Endothelial cell of umbilical vein (primary cell): ENCODE results near the gene ASPSCR1. TPM values are rescaled to one million over a fixed set of nuclear protein-coding genes. Genes with fewer than 3 reads are reported as not detected.

Experiments
- BruUV-seq: library from RNA; stranded (reverse); fragments of 400-500 nt; replicated peaks from 2 replicates; lab custom pipeline; 2021; lab: Mats Ljungman, UMichigan
- CTCF ChIA-PET: fragments of 300-600, 350-600 bp; sonication (Branson Sonifier 250); formaldehyde crosslinking; loops from one replicate; lab custom pipeline; 2021; ENCODE audit warnings: antibody characterized with exemption, inconsistent platforms; lab: Charles Lee
- POLR2A ChIA-PET: fragments of 300-600, 350-600 bp; sonication (Branson Sonifier 250); formaldehyde crosslinking; loops from one replicate; lab custom pipeline; 2021; ENCODE audit warnings: antibody characterized with exemption, inconsistent platforms; lab: Charles Lee
- DNase-seq: peaks from one replicate; pipeline ENCODE4 v3.0.0-alpha.2; 2011; ENCODE audit warnings: low read depth, low spot score
- FAIRE-seq: peaks from 2 replicates; lab custom pipeline; 2011; peaks lifted over from hg19 to GRCh38; lab: Jason Lieb, UNC
- H2AFZ ChIP-seq: 2 replicates; pipeline ENCODE4 v1.6.0; 2012; ENCODE audit warnings: low read depth, low read length, control low read depth, inconsistent platforms
- H3K27ac ChIP-seq: 2 replicates; pipeline ENCODE4 v1.5.1; 2011; ENCODE audit warnings: low read depth, mild to moderate bottlenecking, control low read depth, low read length, moderate library complexity; ENCODE audit not compliant: insufficient read depth
- H3K27me3 ChIP-seq, 2 experiments: 2 replicates each; pipeline versions ENCODE4 v1.6.0 to v1.6.1; 2011; ENCODE audit warnings: low read length in 2 of 2, mixed read lengths in 1 of 2; ENCODE audit not compliant: control insufficient read depth in 2 of 2, insufficient read depth in 2 of 2
- H3K36me3 ChIP-seq, 2 experiments: 2 replicates in 1 of 2; 3 replicates in 1 of 2; pipeline ENCODE4 v1.5.1; 2011; ENCODE audit warnings: low read length in 2 of 2, mild to moderate bottlenecking in 1 of 2, moderate library complexity in 1 of 2; ENCODE audit not compliant: control insufficient read depth in 2 of 2, insufficient read depth in 2 of 2; ENCODE audit errors: extremely low read depth in 1 of 2
- H3K4me1 ChIP-seq: 3 replicates; pipeline ENCODE4 v1.5.1; 2011; ENCODE audit warnings: mild to moderate bottlenecking, low read length; ENCODE audit not compliant: control insufficient read depth, insufficient read depth; ENCODE audit errors: extremely low read depth
- H3K4me2 ChIP-seq: 2 replicates; pipeline ENCODE4 v1.6.1; 2011; ENCODE audit warnings: low read length, control low read depth, mixed read lengths; ENCODE audit not compliant: insufficient read depth
- H3K4me3 ChIP-seq, 3 experiments: fragments of 200-600 bp in 1 of 3; sonication (generic), shearing (Covaris generic) in 1 of 3; replicated peaks in 1 of 3; 2 replicates each; pipeline ENCODE4 v1.5.1; 2011 to 2016; ENCODE audit warnings: control low read depth in 3 of 3, low read length in 3 of 3, mild to moderate bottlenecking in 2 of 3, inconsistent platforms in 1 of 3, low read depth in 1 of 3, moderate library complexity in 1 of 3; ENCODE audit not compliant: insufficient read depth in 1 of 3
- H3K79me2 ChIP-seq: 2 replicates; pipeline ENCODE4 v1.6.0; 2012; ENCODE audit warnings: low read length, inconsistent platforms; ENCODE audit not compliant: control insufficient read depth, insufficient read depth
- H3K9ac ChIP-seq: replicated peaks from 2 replicates; pipeline ENCODE3; 2011; ENCODE audit warnings: low read length, control low read depth; ENCODE audit not compliant: insufficient read depth; ENCODE audit errors: extremely low read depth
- H3K9me1 ChIP-seq: replicated peaks from 3 replicates; pipeline ENCODE4 v1.6.0; 2011; ENCODE audit warnings: mild to moderate bottlenecking, low read length; ENCODE audit not compliant: control insufficient read depth, insufficient read depth; ENCODE audit errors: extremely low read depth
- H3K9me3 ChIP-seq: replicated peaks from 2 replicates; pipeline ENCODE4 v1.5.1; 2012; ENCODE audit warnings: low read length, inconsistent platforms; ENCODE audit not compliant: control insufficient read depth, insufficient read depth
- H4K20me1 ChIP-seq: replicated peaks from 2 replicates; pipeline ENCODE3; 2011; ENCODE audit warnings: mild to moderate bottlenecking, low read length; ENCODE audit not compliant: control insufficient read depth, insufficient read depth; ENCODE audit errors: extremely low read depth
- EZH2 ChIP-seq: IDR thresholded peaks from 2 replicates; pipeline ENCODE4 v1.6.1; 2012; ENCODE audit warnings: borderline replicate concordance, low read depth, mild to moderate bottlenecking, moderate library complexity, low read length, inconsistent platforms; ENCODE audit not compliant: severe bottlenecking
- FOS ChIP-seq: IDR thresholded peaks from 2 replicates; pipeline ENCODE4 v1.6.1; 2011; ENCODE audit warnings: mild to moderate bottlenecking, low read length, moderate library complexity, borderline replicate concordance; ENCODE audit not compliant: insufficient read depth
- JUN ChIP-seq: IDR thresholded peaks from 2 replicates; pipeline ENCODE4 v1.6.1; 2011; ENCODE audit warnings: borderline replicate concordance, low read depth; ENCODE audit not compliant: insufficient read length, insufficient read depth
- POLR2A ChIP-seq: IDR thresholded peaks from 2 replicates; pipeline ENCODE4 v1.6.1; 2012; ENCODE audit warnings: low read depth, mild to moderate bottlenecking, control low read depth, low read length
- POLR2AphosphoS5 ChIP-seq: IDR thresholded peaks from 2 replicates; pipeline ENCODE4 v1.6.1; 2012; ENCODE audit warnings: low read depth, mild to moderate bottlenecking, control low read depth, low read length, moderate library complexity; ENCODE audit not compliant: insufficient read depth
- dilution Hi-C: fragments of 300-500 bp; cut with MboI; formaldehyde crosslinking; loops from one replicate; pipeline ENCODE4 v1.15.0; 2019; ENCODE audit warnings: low sequenced_read_pairs; ENCODE audit not compliant: extremely low pct_ligation_motif_present
- intact Hi-C: fragments of 100-400 bp; cut with micrococcal nuclease; formaldehyde crosslinking; loops from one replicate; pipeline ENCODE4 v1.10.0; 2022
- polyA plus RNA-seq, 4 experiments: library from polyadenylated mRNA; depleted of rRNA in 3 of 4; stranded (reverse) in 3 of 4; unstranded in 1 of 4; fragments of >200 nt; gene quantifications; 2 replicates each; pipeline versions ENCODE4 v1.2.1 to v1.2.3, GENCODE V29; 2011 to 2012; ENCODE audit warnings: missing spikeins in 1 of 4
- total RNA-seq: library from RNA; stranded (reverse); gene quantifications from 2 replicates; pipeline ENCODE4 v1.2.3, GENCODE V29; 2021
- TF ChIP-seq, protein P1 (sequence below): IDR thresholded peaks from 2 replicates; pipeline ENCODE4 v1.6.1; 2011; ENCODE audit not compliant: insufficient read depth, insufficient read length
- TF ChIP-seq, protein P2 (sequence below), 2 donors: IDR thresholded peaks; 1 replicate in 1 of 2; 2 replicates in 1 of 2; pipeline ENCODE4 v1.5.1; 2011; ENCODE audit warnings: low read length in 2 of 2, mild to moderate bottlenecking in 2 of 2, moderate library complexity in 2 of 2, control low read depth in 1 of 2, inconsistent platforms in 1 of 2, low read depth in 1 of 2; ENCODE audit not compliant: insufficient read depth in 1 of 2; ENCODE audit errors: extremely low read depth in 1 of 2

Gene ASPSCR1
- total and polyA plus RNA-seq, 2 donors (not counting 3 experiments of a cell fraction or from before 2014, with no cell fraction given), result 24.8 to 36.5 TPM

- Histone ChIP-seq H3K9ac (no peak overlapping the region), H3K36me3 (no peaks in the 10 kb centered on the region), H3K27me3 (peaks cover 36 to 50% of the 10 kb centered on the region in 2 experiments), H3K27ac (no peak overlapping the region), H3K9me3 (no peaks in the 10 kb centered on the region), H2AFZ (no peak overlapping the region), H3K4me2 (no peak overlapping the region), H3K9me1 (no peaks in the 10 kb centered on the region), H3K4me1 (no peaks in the 10 kb centered on the region), H4K20me1 (no peaks in the 10 kb centered on the region), H3K4me3 (no peak overlapping the region), H3K79me2 (no peaks in the 10 kb centered on the region)
- dilution Hi-C loops (no loop called here), intact Hi-C loops (no loop called here)
- BruUV-seq, result no TSS peak
- POLR2A ChIA-PET, result no interaction called here
- CTCF ChIA-PET, result interaction anchor here (0.9 to 2.6 kb wide), 36 partner anchors 10 to 237 kb away, joined by 3 to 345 read pairs (median 6); partner anchors contain the start of genes ASPSCR1, CENPX, DCXR and GPS1
- no peak for FAIRE-seq
- DNase-seq, result no peak
- peak; percentile 100 for TF ChIP-seq EZH2
- TF ChIP-seq POLR2A, result no peak
Measured at GRCh38 chr17:81960130-81960958, 17.1 kb upstream of the ASPSCR1 start.

- H3K36me3 ChIP-seq, result no peaks in the 10 kb centered on the region
- H3K4me2 ChIP-seq, result no peak within 1 kb of the TSS
- no peaks in the 10 kb centered on the region for H3K79me2 ChIP-seq
- H3K4me1 ChIP-seq, result no peaks in the 10 kb centered on the region
- no TSS peak for BruUV-seq
- no peak for DNase-seq
- TF ChIP-seq JUN, result no peak
- TF ChIP-seq FOS, result no peak
- no peak for TF ChIP-seq POLR2AphosphoS5
- TF ChIP-seq POLR2A, result no peak
- TF ChIP-seq, protein P1, sequence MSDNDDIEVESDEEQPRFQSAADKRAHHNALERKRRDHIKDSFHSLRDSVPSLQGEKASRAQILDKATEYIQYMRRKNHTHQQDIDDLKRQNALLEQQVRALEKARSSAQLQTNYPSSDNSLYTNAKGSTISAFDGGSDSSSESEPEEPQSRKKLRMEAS, result no peak
- peak; percentile 19 for TF ChIP-seq EZH2
- TF ChIP-seq, protein P2, sequence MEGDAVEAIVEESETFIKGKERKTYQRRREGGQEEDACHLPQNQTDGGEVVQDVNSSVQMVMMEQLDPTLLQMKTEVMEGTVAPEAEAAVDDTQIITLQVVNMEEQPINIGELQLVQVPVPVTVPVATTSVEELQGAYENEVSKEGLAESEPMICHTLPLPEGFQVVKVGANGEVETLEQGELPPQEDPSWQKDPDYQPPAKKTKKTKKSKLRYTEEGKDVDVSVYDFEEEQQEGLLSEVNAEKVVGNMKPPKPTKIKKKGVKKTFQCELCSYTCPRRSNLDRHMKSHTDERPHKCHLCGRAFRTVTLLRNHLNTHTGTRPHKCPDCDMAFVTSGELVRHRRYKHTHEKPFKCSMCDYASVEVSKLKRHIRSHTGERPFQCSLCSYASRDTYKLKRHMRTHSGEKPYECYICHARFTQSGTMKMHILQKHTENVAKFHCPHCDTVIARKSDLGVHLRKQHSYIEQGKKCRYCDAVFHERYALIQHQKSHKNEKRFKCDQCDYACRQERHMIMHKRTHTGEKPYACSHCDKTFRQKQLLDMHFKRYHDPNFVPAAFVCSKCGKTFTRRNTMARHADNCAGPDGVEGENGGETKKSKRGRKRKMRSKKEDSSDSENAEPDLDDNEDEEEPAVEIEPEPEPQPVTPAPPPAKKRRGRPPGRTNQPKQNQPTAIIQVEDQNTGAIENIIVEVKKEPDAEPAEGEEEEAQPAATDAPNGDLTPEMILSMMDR (IDR thresholded peaks at IDR 0.05; ENCODE audit: extremely low read depth in 1 of 2, insufficient read depth in 1 of 2, low read depth in 1 of 2, low read length in 2 of 2), result peak; percentile 10 to 28
- H3K9me3 ChIP-seq, result no peaks in the 10 kb centered on the region
- ChIA-PET POLR2A (no interaction called here), CTCF (interaction anchor here (2.1 to 2.6 kb wide), 4 partner anchors 15 to 69 kb away, joined by 18 to 345 read pairs (median 28); partner anchors contain the start of genes ASPSCR1, CENPX, LRRC45 and MAFG)
- intact Hi-C loops, result no loop called here
- H3K9ac ChIP-seq, result no peak within 1 kb of the TSS
- H3K9me1 ChIP-seq, result no peaks in the 10 kb centered on the region
- H3K4me3 ChIP-seq, result no peak within 1 kb of the TSS
- FAIRE-seq, result no peak
- H3K27ac ChIP-seq, result no peak within 1 kb of the TSS
- H2AFZ ChIP-seq, result no peak within 1 kb of the TSS
- no peaks in the 10 kb centered on the region for H4K20me1 ChIP-seq
- dilution Hi-C loops, result no loop called here
- peaks cover 36 to 50% of the 10 kb centered on the region in 2 experiments for H3K27me3 ChIP-seq
Measured at GRCh38 chr17:81961087-81961511, 16.3 kb upstream of the ASPSCR1 start, which contains the start of gene NOTUM. Gene NOTUM, minus strand, starts transcription at chr17:81961187. Its CDS starts 278 bp downstream, at chr17:81960909.
